HG03135 (cell line): ENCODE measurements around the gene SCN1B.

Experiments
- ATAC-seq: cut with Tn5 transposase; IDR thresholded peaks from one replicate; pipeline ENCODE4 v1.9.1; 2021; ENCODE audit warnings: mild to moderate bottlenecking, moderate library complexity; ENCODE audit not compliant: unreplicated experiment

Gene SCN1B

DNA sequence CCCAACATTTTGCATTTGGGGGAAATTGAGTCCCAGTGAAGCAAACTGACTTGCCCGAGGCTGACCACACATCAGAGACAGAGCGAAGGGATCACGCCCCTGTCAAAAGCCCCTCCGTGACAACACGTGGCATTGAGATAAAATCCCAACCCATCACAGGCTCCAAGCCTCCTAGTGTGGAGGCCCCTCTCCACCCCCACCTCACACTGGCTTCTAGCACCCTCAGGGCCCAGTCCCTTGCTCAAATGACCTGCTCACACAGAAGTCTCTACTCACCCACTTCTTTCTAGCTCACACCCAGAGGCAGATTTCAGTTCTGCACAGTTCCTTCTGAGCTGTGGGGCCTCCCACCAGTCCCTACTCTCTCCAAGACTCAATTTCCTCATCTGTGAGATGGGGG, 21.5 kb downstream of the SCN1B start:
- ATAC-seq: no peak

DNA sequence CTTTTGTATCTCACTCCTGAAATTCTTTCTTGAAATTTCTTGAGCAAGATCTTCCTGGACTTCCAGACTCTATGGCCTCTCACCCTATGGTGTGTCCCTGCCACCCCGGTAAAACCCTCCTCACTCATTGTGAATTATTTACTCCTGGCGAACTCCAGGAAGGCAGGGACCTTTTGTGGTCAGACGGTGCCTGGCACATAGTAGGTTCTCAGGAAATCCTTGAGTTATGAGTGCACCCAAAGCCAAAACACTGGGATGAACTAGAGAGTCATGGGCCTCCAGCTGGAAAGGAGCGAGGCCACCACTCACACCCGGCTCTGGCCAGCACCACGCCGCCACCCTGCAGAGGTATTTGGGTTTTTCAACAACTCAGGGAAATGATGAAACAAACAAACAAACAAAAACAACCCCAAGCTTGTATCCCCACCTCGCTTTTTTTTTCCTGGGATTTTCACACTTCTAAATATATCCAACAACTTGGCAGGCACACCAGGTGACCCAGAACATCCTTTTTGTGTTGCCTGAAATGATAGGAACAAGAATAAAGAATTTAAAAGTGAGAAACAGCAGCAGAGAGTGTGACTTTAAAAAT, 22.4 kb downstream of the SCN1B start:
- ATAC-seq: no peak

DNA sequence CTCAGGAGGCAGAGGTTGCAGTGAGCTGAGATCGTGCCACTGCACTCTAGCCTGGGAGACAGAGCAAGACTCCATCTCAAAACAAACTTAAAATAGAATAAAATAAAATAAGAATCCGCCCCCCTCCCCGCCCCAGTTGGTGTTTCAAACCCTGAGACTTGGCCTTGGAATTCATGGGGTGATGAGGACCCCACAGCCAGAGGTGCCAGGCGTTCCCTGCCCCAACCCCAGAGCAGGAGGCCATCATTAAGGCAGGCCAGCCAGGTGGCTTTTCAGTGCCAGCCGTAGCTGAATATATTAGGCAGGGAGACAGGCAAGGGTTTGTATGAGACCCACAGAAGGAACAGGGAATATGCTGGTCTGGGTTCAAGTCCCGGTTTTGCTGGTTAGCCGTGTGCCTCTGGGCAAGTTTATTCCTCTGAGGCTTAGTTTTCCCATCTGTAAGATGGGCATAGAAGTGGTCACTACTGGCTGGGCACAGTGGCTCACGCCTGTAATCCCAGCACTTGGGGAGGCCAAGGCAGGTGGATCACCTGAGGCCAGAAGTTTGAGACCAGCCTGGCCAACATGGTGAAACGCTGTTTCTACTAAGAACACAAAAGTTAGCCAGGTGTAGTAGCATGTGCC, 23.5 kb downstream of the SCN1B start:
- ATAC-seq: no peak

DNA sequence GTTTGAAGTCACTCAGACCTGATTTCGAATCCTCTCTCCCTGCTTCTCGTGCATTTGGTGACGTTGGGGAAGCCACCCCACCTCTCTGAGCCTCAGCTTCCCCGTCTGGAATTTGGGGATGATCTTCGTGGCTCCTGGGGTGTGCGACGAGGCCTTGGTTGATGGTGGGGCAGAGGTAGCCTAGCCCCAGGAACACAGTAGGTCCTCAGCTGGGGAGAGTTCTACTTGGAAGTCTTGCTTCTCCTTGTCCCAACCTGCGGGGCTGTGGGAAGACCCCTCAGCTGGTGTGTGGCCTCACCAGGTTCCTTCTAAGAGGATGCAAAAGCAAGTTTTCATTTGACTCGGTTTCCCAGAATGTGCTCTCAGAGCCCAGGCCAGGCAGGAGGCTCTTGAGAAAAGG, 24.4 kb downstream of the SCN1B start:
- no peak for ATAC-seq

DNA sequence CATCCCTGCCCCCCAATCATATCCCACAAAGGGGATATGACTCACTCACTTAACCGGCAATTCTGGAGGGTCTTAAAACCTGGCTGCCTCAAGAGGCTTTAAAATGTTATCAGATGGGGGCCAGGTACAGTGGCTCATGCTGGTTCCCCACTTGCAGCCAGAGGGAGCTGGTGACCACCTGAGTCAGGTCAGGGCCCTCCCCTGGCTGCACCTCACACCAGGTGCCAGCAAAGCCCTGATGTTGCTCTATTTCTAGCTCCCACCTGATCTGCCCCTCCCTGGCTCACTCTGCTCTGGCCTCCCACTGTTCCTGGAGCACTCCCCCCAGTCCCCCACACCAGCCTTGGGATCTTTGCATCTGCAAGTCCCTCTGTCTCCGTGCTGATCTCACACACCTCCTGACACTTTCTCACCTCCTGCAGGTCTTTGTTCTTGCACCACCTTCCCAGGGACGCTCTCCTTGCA, 25.5 kb downstream of the SCN1B start:
- ATAC-seq: no peak

DNA sequence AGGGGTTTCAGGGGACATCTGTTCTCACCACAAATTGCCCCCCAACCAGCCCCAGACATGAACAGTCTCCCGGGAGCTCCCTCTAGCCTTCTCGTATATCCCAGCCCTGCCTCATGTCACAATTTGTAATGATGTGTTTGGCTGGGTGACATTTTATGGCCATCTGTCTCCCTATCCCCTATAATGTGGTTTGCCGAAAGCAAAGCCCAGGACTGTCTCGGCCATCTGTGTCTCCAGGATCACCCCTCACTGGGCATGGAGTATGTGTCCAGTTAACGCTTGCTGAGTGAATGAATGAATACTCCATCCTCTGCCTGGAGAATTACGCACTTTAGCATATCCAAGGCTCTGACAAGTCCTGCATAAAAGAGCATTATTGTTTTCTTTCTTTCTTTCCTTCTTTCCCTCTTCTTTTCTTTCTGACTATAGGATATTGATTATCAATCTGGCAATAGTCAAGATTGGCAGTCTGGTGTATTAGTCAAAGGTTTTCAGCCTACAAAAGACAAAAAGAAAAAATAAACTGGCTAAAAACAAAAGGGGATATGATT, 26.3 kb downstream of the SCN1B start:
- ATAC-seq: no peak

DNA sequence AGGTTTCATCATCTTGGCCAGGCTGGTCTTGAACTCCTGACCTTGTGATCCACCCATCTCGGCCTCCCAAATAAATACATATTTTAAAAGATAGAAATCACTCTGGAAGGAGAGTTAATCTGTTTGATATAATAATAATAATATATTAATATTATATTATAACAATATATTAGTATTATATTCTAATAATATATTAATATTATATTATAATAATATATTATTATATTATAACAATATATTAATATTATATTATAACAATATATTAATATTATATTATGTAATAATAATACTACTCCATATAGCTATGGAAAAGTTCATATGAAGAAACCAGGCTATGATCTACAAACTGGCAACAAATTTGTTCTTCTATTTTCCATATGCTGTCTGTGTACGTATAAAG, 28.1 kb downstream of the SCN1B start:
- ATAC-seq: no peak

DNA sequence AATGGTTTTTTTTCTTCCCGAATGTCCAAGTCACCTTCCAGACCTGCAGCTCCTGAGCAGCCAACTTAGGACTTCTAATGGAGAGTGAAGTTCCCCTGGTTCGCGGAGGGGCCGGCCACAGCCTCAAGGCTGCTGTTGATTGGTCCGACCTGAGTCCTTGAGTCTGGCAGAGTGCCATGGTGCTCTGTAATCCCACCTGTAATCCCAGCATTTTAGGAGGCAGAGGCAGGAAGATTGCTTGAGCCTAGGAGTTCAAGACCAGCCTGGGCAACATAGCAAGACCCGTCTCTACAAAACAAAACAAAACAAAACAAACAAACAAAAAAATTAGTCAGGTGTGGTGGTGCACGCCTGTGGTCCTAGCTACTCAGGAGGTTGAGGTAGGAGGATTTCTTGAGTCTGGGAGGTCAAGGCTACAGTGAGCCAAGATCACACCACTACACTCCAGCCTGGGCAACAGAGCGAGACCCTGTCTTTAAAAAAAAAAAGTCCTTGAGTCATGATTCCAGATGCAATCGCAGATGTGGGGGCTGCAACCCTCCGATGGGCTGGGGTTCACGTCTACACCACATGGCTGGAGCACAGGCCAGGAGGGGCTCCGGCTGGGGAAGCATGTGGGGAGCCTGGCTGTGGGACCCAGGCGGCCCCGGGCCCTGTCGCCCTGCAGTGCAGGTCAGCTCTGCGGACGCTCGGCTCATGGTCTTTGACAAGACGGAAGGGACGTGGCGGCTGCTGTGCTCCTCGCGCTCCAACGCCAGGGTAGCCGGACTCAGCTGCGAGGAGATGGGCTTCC, 28.9 kb downstream of the SCN1B start:
- ATAC-seq: no peak

DNA sequence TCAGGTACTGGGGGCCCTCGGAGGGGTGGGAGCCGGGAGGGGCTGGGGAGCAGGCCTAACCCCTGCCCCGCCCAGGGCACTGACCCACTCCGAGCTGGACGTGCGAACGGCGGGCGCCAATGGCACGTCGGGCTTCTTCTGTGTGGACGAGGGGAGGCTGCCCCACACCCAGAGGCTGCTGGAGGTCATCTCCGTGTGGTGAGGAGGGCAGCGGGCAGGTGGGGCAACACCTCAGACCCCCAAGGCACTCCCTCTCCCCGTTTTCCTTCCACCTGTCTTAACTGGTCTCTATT, 29.5 kb downstream of the SCN1B start:
- ATAC-seq: no peak

DNA sequence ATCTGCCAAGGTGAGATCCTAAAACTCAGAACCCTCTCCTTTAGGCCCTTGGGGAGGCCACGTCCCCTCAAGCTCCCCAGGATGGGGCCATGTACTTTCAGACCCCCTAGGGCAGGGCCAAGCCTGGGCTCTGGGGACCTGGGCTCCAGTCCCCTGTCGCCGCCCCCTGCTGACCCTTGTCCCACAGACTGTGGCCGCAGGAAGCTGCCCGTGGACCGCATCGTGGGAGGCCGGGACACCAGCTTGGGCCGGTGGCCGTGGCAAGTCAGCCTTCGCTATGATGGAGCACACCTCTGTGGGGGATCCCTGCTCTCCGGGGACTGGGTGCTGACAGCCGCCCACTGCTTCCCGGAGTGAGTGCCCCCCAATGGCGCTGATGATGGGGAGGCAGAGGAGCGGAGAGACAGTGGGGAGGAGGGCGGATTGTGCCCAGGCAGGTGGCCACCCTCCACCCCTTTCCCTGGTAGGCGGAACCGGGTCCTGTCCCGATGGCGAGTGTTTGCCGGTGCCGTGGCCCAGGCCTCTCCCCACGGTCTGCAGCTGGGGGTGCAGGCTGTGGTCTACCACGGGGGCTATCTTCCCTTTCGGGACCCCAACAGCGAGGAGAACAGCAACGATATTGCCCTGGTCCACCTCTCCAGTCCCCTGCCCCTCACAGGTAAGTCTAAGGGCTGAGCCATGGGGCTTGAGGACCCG, 30.0 kb downstream of the SCN1B start:
- ATAC-seq: no peak

DNA sequence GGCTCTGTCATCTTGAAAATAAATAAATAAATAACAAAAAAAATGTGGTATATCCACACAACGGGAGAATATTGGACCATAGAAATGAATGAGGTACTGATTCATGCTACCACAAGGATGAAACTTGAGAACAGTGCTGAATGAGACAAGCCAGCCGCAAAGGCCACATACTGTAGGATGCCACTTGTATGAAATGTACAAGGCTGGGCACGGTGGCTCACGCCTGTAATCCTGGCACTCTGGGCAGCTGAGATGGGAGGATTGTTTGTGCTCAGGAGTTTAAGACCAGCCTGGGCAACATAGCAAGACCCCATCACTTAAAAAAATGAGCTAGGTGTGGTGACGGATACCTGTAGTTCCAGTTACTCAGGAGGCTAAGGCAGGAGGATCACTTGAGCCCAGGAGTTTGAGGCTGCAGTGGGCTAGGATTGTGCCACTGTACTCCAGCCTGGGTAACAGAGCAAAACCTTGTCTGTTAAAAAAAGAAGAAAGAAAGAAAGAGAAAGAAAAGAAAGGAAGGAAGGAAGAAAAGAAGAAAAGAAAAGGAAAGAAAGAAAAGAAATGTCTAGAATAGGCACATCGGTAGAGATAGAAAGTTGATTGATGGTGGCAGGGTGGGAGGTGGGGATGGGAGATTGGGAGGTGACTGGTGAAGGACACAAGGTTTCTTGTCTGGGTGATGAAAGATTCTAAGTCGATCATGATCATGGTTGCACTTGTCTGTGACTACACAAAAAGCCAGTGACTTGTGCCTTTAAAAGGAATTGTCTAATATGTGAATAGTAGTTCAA, 31.5 kb downstream of the SCN1B start:
- ATAC-seq: no peak

DNA sequence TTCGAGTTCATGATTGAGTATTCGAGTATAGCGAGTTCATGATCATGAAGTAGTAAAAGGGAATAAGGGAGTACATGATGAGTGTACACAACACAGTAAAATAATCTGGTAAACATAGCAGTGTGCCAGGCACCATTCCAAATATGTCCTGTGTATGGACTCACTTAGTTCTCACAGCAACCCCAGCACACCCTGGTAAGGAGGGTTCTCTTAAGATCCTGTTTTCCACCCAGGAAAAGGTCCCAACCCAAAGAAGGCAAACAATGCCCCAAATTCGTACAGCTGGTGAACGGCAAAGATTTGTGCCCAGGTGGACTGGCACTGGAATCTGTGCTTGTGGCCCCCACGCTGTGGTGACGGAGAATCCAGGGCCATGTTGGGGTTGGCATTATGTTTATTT, 32.7 kb downstream of the SCN1B start:
- no peak for ATAC-seq

DNA sequence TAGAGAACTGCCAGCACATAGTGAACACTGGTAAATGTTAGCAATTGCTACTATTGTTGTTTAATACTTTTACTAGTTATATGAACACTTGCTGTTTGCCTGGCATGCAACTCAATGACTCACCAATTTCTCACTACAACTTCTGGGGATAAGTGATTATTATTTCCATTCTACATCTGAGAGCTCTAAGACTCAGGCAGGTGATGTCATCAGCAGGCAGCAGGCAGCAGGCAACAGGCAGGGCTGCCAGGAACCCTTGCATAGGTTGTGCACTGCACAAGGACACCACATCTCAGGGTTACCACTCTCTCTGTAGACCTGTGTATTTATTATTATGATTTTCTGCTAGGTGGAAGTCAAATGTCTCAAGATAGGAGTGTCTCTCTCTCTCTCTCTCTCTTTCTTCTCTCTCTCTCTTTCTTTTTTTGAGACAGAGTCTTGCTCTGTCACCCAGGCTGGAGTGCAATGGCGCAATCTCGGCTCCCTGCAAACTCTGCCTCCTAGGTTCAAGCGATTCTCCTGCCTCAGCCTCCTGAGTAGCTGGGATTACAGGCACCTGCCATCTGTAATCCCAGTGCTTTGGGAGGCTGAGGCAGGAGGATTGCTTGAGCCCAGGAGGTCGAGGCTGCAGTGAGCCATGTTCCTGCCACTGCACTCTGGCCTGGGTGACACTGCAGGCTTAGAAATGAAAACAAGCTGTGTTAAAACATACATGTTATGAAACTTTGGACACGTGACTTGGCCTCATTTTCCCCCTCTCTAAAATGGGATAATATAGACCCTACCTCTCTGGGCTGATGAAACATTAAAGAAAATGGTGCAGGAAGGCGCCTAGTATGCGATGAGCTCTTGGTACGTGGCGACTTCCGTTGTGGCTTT, 33.9 kb downstream of the SCN1B start:
- ATAC-seq: no peak

DNA sequence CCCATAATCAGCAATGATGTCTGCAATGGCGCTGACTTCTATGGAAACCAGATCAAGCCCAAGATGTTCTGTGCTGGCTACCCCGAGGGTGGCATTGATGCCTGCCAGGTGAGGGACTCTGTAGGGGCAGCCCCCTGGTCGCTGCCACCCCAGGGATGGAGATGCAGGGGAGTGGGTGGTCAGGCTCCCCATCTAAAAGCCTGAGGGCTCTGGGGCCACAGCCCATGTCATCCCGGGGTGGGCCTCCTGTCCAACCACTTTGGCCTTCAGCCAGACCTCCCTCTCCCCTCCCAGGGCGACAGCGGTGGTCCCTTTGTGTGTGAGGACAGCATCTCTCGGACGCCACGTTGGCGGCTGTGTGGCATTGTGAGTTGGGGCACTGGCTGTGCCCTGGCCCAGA, 35.3 kb downstream of the SCN1B start:
- no peak for ATAC-seq

DNA sequence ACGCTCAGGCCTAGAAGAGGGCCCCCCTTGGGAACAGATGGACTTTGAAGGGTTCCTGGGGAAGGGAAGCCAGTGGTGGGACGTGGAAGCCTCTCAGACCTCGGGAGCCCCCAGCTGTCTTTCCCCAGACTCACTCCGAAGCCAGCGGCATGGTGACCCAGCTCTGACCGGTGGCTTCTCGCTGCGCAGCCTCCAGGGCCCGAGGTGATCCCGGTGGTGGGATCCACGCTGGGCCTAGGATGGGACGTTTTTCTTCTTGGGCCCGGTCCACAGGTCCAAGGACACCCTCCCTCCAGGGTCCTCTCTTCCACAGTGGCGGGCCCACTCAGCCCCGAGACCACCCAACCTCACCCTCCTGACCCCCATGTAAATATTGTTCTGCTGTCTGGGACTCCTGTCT, 35.9 kb downstream of the SCN1B start:
- no peak for ATAC-seq

DNA sequence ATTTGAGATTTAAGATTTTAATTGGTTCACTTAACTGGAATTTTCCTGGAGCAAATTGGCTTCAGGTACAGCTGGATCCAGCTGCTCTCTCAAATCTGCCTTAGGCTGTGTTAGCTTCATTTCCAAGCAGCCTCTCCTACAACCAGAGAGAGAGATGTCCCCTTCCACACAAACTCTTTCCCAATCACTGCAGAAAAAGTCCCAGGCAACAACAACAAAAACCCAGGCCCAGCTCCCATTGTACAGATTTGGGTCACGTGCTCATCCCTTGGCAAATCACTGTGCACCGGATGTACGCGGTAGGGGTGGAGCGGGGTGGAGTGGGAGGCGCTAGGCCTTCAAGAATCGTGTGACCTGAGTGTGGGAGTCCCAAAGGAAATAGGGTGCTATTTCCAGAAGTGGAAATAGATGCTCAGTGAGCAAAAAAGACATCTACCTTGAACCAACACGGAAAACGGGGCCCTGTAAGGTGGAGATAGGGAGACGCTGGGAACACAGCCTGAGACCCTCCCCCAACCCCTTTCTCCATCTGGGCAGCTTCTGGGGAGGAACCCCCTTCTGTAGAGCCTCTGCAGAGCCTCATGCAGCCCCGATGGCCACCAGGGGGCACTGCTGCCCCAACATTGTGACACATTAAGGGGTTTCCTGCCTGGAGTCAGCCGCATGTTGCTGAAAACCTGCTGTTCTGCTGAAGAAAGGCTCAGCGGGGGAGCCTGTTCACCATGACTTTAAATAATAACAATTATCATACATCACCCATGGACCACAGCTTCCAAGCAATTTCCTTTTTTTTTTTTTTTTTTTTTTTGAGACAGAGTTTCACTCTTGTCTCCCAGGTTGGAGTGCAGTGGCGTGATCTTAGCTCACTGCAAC, 36.7 kb downstream of the SCN1B start:
- ATAC-seq: peak; percentile 78

DNA sequence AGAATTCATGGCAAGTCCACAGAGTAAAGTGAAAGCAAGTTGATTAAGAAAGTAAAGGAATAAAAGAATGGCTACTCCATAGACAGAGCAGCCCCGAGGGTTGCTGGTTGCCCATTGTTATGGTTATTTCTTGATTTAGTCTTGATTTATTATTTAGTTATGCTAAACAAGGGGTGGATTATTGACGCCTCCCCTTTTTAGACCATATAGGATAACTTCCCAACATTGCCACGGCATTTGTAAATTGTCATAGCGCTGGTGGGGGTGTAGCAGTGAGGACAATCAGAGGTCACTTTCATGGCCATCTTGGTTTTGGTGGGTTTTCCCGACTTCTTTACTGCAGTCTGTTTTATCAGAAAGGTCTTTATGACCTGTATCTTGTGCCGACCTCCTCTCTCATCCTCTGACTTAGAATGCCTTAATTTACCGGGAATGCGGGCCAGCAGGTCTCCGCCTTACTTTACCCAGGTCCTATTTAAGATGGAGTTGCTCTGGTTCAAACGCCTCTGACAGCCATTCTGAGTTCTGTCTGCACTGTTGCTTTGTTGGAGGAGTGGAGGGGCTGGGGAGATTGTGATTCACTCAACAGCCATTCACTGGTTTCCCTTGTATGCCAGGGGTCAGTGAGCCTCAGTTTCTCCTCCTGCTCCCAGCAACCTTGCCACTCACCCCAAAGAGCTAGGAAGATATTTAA, 38.8 kb downstream of the SCN1B start:
- no peak for ATAC-seq

DNA sequence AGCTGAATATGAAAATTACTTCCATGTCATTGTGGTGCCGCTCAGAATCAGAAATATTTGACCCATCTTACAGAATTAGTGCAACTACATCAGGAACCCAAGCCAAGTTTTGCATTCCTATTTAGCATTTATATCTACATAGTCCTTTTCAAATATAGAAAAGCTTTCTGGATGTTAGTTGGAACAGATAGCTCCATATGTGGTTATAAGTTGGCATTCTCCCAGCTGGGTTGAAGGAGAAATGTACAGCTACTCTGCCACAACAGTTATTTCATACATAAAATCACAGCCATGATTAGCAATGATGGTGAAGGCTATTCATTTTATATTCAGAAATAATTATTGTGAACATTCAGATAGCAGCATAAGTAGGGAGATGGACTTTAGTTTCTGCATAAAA, 39.4 kb downstream of the SCN1B start:
- ATAC-seq: no peak
